HepG2 (cell line): Measurements from ENCODE around the gene CYP4F2. TPM values are rescaled to one million over a fixed set of nuclear protein-coding genes. Genes with fewer than 3 reads are reported as not detected.

Experiments used
- GATAD1 ChIP-seq: IDR thresholded peaks from 2 replicates; pipeline ENCODE4 v1.6.1; 2016; ENCODE audit warnings: missing genetic modification reagents, missing compliant biosample characterization
- GFI1 ChIP-seq: sonication (generic); formaldehyde crosslinking; IDR thresholded peaks from 2 replicates; pipeline ENCODE4 v1.5.0; 2020; ENCODE audit warnings: missing genetic modification reagents, mild to moderate bottlenecking, borderline replicate concordance
- ISL2 ChIP-seq: sonication (generic); formaldehyde crosslinking; IDR thresholded peaks from 2 replicates; pipeline ENCODE4 v1.5.0; 2020; ENCODE audit warnings: missing genetic modification reagents
- ISX ChIP-seq: sonication (generic); formaldehyde crosslinking; conservative IDR thresholded peaks from 2 replicates; pipeline ENCODE4 v1.5.0; 2020; ENCODE audit warnings: missing genetic modification reagents
- KLF9 ChIP-seq: IDR thresholded peaks from 2 replicates; pipeline ENCODE4 v1.6.1; 2016; ENCODE audit warnings: low read depth
- MAFK ChIP-seq, 2 experiments: IDR thresholded peaks in 1 of 2; conservative IDR thresholded peaks in 1 of 2; 2 replicates each; pipeline ENCODE4 v1.6.1; 2011; ENCODE audit warnings: improper control_type of control experiment in 2 of 2, low read length in 2 of 2
- ZNF768 ChIP-seq: sonication (generic); formaldehyde crosslinking; IDR thresholded peaks from 2 replicates; pipeline ENCODE4 v1.4.0; 2020; ENCODE audit warnings: missing genetic modification reagents
- ZNF790 ChIP-seq: sonication (generic); formaldehyde crosslinking; IDR thresholded peaks from 2 replicates; pipeline ENCODE4 v1.8.0; 2022; ENCODE audit warnings: missing genetic modification reagents, mild to moderate bottlenecking, borderline replicate concordance
- polyA plus RNA-seq, 8 experiments: library from polyadenylated mRNA; depleted of rRNA in 3 of 8; stranded (reverse) in 7 of 8; unstranded in 1 of 8; fragments of >200 nt; fragmentation: Illumina TruSeq in 4 of 8; extraction: Trizol in 4 of 8; gene quantifications; 2 replicates each; pipeline versions ENCODE4 v1.2.1 to v1.2.3, GENCODE V29; 2011 to 2016; ENCODE audit warnings: low read depth in 4 of 8, missing spikeins in 1 of 8, mixed read lengths in 1 of 8; ENCODE audit not compliant: insufficient read depth in 1 of 8
- total RNA-seq, 5 experiments: library from RNA; depleted of rRNA; stranded (reverse); fragments of >200 nt; fragmentation: Illumina TruSeq; extraction: Trizol; gene quantifications; 2 replicates each; pipeline ENCODE4 v1.2.3, GENCODE V29; 2016; ENCODE audit warnings: low read depth in 1 of 5
- TF ChIP-seq, protein P1 (sequence below), 2 experiments: sonication (generic) in 1 of 2; formaldehyde crosslinking in 1 of 2; IDR thresholded peaks; 2 replicates each; pipeline versions ENCODE4 v1.4.0 to v1.6.1; 2016 to 2020; ENCODE audit warnings: borderline replicate concordance in 1 of 2, low read depth in 1 of 2, mild to moderate bottlenecking in 1 of 2, missing genetic modification reagents in 1 of 2
- TF ChIP-seq, protein P2 (sequence below): sonication (generic); formaldehyde crosslinking; IDR thresholded peaks from 2 replicates; pipeline ENCODE4 v1.5.1; 2020; ENCODE audit warnings: missing genetic modification reagents, mild to moderate bottlenecking, borderline replicate concordance
- TF ChIP-seq, protein P3 (sequence below): sonication (generic); formaldehyde crosslinking; IDR thresholded peaks from 2 replicates; pipeline ENCODE4 v1.5.0; 2020; ENCODE audit warnings: mild to moderate bottlenecking, missing genetic modification reagents, moderate library complexity

CYP4F2 gene
- total and polyA plus RNA-seq, 2 of the 13 experiments (the other 11 are each of a cell fraction or from before 2014, with no cell fraction given): 3.7 to 3.9 TPM

DNA sequence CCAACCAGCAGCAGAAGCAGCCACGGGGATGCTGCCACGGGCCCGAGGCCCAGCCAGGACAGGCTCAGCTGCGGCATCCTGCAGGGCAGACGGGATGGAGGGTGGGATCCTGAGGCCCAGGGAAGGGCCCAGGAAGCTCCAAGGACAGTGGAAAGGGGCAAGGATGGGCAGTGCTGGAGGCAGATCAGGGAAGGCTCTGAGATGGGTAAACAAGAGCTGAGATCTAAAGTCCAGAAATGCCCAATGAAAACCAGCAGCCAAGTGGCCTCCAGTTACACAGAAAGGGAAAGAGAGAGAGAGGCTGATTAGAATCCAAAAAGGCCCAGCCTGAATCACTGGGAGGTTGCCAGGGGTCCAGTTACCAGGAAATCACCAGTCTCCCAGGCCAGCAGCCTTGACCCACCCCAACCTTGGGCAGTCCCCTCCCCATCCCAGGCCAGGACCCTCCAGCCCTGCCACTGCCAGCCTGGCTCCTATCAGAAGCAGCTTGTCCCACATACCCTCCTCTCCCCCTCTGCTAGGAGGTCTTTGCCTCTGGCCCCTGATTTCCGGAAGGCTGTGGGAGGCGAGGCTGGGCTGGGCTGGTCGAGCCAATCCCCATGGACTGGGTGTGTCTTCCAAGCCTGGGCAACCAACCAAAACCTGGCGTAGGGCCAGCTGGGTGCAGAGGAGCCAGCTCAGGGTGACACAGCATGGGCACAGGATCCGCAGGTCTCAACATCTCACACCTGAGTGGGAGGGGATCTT lies 36.6 kb upstream of the CYP4F2 start, which contains the start of gene CYP4F11 (continued):
- TF ChIP-seq, protein P1, sequence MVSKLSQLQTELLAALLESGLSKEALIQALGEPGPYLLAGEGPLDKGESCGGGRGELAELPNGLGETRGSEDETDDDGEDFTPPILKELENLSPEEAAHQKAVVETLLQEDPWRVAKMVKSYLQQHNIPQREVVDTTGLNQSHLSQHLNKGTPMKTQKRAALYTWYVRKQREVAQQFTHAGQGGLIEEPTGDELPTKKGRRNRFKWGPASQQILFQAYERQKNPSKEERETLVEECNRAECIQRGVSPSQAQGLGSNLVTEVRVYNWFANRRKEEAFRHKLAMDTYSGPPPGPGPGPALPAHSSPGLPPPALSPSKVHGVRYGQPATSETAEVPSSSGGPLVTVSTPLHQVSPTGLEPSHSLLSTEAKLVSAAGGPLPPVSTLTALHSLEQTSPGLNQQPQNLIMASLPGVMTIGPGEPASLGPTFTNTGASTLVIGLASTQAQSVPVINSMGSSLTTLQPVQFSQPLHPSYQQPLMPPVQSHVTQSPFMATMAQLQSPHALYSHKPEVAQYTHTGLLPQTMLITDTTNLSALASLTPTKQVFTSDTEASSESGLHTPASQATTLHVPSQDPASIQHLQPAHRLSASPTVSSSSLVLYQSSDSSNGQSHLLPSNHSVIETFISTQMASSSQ (IDR thresholded peaks at IDR 0.05; ENCODE audit: low read depth): no peak
- TF ChIP-seq, protein P1 (CRISPR knock-in tag; IDR thresholded peaks at IDR 0.05; ENCODE audit: borderline replicate concordance): no peak
- TF ChIP-seq ISX (CRISPR knock-in tag) (no peak), ZNF768 (CRISPR knock-in tag) (peak; percentile 8), KLF9 (CRISPR knock-in tag) (no peak), ISL2 (CRISPR knock-in tag) (no peak), ZNF790 (CRISPR knock-in tag) (no peak), MAFK (conservative IDR thresholded peaks at IDR 0.05 in 1 of 2, IDR thresholded peaks at IDR 0.05 in 1 of 2; ENCODE audit: low read length in 2 of 2) (no peak), GATAD1 (no peak), GFI1 (CRISPR knock-in tag) (peak; percentile 89)
- TF ChIP-seq, protein P2, sequence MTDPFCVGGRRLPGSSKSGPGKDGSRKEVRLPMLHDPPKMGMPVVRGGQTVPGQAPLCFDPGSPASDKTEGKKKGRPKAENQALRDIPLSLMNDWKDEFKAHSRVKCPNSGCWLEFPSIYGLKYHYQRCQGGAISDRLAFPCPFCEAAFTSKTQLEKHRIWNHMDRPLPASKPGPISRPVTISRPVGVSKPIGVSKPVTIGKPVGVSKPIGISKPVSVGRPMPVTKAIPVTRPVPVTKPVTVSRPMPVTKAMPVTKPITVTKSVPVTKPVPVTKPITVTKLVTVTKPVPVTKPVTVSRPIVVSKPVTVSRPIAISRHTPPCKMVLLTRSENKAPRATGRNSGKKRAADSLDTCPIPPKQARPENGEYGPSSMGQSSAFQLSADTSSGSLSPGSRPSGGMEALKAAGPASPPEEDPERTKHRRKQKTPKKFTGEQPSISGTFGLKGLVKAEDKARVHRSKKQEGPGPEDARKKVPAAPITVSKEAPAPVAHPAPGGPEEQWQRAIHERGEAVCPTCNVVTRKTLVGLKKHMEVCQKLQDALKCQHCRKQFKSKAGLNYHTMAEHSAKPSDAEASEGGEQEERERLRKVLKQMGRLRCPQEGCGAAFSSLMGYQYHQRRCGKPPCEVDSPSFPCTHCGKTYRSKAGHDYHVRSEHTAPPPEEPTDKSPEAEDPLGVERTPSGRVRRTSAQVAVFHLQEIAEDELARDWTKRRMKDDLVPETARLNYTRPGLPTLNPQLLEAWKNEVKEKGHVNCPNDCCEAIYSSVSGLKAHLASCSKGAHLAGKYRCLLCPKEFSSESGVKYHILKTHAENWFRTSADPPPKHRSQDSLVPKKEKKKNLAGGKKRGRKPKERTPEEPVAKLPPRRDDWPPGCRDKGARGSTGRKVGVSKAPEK: no peak
- TF ChIP-seq, protein P3, sequence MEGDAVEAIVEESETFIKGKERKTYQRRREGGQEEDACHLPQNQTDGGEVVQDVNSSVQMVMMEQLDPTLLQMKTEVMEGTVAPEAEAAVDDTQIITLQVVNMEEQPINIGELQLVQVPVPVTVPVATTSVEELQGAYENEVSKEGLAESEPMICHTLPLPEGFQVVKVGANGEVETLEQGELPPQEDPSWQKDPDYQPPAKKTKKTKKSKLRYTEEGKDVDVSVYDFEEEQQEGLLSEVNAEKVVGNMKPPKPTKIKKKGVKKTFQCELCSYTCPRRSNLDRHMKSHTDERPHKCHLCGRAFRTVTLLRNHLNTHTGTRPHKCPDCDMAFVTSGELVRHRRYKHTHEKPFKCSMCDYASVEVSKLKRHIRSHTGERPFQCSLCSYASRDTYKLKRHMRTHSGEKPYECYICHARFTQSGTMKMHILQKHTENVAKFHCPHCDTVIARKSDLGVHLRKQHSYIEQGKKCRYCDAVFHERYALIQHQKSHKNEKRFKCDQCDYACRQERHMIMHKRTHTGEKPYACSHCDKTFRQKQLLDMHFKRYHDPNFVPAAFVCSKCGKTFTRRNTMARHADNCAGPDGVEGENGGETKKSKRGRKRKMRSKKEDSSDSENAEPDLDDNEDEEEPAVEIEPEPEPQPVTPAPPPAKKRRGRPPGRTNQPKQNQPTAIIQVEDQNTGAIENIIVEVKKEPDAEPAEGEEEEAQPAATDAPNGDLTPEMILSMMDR (CRISPR knock-in tag): no peak
